HG03432 (cell line): ENCODE results near the gene IFNA10.
"Not testable (repeated sequence)": the region's sequence is repeated elsewhere in the genome, so short reads cannot be mapped to it uniquely, and the experiment has no call there.

Experiments
- ATAC-seq: cut with Tn5 transposase; IDR thresholded peaks from one replicate; pipeline ENCODE4 v1.9.1; 2021; ENCODE audit warnings: mild to moderate bottlenecking, moderate library complexity; ENCODE audit not compliant: unreplicated experiment

Gene IFNA10

DNA sequence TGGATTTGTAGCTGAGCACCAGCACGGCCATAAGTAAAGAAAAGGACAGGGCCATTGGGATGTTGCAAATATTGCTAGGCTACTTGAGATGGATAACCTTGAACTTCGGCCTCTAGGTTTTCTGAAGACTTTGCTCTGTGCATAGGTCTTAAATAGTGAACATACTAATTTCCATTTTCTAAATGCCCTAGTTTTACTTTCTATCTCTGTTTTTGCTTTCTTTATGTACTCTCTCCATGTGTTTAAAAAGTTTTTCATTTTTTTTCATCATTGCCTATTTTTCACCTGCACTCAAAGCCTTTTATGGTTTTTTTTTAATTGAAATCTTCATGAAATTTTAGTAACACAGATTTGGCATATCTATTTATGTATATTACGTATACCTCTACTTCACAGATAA is at the start of gene IFNA10:
TSS of gene IFNA10 (minus strand) at position 101 of the 400 bp plus-strand sequence. CDS start at position 55, 46 bp downstream.
- not testable (repeated sequence) for ATAC-seq

DNA sequence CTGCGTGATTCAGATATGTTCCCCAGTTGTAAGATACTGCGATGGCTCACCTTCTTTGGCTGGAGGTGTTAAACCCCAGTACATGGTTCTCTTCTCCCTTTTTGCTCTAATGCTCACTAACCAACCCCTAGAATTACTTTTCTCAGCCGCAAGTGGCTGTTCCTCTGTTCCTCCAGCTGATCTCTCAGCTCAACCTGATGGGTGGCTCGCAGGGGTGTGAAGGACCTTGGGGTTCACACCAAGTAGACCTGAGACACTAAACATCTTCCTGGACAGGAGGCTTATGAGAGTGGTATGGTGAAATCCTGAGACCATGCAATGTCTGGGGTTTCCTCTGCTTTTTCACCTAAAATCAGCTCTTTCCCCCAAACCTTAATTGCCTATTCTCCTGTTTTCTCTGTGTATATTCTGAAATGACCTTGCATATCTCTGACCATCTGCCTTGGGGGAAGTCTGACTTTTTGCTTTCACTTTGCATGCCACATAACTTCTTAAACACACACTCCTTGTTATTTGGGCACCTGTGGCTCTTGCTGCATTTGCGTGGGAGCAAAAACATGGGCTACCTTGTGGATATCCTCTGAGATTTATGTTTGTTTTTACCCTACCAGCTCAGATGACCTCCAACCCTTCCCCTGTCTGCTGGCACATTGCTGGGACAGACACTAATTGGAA is 48.7 kb upstream of the IFNA10 start:
- ATAC-seq, result peak; percentile 46

DNA sequence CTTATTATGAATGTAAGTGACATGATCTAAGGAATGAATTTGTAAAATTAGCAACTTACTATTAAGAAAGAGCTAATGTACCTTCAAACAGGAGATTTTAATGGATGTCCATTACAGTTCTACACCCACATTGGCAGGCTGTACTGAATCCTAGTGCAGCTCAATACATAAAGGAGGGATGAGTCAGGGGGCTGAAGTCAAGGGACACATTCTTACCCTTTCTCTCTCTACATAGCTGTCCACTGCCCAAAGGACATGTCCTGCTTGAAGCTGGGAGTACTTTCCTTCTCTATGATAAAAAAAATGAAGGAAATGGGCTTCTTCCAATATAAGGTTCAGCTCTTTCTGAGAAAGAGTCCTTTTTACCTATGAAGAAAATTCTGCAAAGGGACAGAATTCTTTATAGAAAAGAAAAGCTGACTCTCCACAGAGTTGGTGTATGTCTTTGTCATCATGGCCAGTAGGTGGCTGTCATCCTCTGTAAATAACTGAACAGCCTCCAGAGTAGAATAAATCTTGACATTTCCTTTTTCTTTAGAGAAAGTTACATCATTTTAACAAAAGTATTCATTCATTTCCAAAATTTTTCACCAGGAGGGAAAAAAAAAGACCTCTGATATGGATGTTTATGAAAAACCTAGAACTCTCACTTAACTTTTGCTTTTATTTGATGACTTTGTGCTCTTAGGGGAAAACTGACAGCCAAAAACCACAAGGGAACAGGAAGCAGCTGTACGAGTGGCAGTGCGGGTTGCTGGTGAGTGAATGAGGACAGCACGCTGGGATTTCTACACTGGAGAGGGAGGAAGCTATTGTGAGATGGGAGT is 46.0 kb upstream of the IFNA10 start:
- peak; percentile 81 for ATAC-seq

DNA sequence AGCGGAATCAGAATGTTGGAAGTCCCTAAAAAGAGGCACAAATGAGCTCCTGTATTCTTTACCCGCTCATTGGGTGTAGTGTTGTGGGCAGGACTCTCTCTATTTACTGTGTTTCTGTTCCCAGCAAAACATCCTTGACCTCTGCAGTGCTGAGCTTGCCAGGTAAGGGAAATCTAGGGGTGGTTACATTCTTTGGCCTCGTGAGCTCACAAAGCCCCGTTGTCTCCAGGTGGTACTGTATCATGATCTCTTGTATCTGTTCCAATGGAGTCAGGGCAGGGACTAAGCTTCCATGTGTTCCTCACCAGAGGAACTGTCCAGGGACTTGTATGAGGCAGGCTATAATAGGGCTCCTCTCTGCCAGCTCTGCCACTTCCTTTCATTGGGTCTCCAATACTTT is 44.7 kb upstream of the IFNA10 start:
- no peak for ATAC-seq

DNA sequence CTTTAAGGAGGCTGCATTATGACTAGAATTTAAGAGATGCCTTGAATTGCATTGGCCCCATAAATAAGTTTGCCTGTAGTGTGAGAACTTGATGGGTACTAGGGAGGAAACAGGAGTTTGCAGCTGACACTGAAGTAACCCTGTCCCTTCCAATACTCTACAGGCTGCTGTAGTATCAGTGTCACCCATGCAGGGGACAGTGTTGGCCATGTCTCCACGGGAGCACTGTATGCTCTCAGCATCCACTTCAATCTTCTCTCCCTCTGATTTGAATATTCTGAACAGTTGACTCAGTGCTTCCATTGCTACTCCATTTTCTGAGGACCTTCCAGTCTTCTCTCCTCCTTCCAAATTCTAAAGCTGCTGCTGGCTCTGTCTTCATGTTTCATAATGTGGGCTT is 44.2 kb upstream of the IFNA10 start:
- ATAC-seq, result no peak

DNA sequence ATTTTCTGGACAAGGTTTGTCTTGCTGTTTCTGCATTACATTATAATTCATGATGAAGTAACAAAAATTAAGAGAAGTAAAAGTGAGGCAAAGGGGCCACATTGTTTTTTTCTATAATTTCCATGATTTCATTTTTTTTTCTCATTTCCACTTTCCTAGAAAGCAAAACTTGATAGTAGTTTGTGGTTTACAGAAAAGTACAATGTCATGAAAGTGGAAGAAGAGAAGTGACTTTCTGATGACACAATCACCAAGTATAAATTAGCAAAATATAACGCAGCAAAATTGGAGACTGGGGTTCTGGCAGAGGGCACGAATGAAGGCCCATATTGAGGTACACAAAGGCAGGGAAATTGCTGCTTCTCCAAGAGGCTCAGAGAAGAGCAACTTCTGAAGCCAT is 37.9 kb upstream of the IFNA10 start:
- peak; percentile 60 for ATAC-seq

DNA sequence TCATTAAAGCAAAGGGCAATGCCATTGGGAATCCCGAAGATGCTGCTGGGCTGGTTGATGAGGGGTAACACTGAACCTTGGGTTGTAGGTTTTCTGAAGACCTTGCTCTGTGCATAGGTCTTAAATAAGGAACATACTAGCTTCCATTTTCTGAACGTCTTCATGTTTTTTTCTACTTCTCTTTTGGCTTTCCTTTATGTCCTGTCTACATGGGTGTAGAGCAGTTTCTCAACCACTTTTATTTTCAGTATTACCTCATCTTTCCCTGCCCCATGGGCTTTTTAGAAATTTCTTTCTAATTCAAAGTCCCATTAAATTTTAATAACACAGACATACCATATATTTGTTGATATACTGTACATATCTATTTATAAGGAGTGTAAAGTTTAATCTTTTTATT is 33.0 kb upstream of the IFNA10 start, which contains the start of gene IFNA14:
TSS of gene IFNA14 (minus strand) at position 95 of the 400 bp plus-strand sequence. CDS start at position 25, 70 bp downstream.
- no peak for ATAC-seq

DNA sequence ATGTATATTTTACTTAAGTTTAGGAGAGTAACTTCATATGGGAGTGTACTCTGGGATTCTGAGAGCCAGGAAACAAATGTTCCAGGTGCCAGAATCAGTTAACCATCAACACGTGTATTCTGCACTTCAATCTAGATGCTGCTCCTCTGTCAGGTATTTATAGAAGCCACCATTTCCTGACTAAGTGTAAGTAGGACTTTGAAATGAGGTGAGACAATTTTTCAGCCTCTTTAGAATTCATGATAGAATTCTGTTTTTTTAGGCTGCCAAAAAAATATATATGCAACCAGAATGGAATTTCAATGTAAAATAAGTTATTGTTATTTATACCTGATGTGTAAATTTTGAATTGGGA is 29.4 kb upstream of the IFNA10 start:
- ATAC-seq, result not testable (repeated sequence)

DNA sequence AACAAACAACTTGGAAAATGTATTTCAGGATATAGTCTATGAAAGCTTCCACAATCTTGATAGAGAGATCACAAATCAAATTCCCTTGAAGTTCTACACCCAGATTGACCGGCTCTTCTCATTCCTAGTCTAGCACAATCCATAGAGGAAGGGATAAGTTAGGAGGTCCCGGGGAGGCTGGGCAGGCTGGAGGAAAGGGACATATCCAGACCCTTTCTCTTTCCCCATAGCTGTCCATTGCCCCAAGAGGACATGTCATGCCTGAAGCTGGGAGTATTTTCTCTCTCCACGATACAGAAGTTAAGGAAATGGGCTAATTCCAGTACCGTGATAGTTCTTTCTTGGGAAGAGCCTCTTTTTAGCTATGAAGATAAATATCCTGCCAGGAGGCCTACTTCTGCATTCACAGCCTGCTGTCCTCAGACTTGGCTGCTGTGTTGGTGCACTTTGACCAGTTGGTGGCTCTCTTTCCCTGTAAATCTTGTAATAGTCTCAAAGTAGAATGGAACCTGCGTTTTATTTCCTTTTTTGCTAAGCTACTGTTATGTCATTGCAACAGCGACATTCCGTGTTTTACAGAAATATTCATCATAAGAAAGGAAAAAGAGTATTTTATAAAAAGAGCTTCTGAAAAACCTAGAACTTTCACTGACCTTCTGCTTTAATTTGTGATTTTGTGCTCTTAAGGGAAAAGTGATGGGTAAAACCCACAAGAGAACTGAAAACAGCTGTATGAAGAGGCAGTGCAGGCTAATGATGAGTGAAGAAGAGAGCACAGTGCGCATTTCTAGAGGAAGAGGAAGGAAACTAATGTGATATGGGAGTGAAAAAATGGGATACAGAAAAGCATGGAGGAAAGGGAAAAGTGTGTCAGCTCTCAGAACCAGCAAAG is 28.8 kb upstream of the IFNA10 start:
- peak; percentile 90 for ATAC-seq

DNA sequence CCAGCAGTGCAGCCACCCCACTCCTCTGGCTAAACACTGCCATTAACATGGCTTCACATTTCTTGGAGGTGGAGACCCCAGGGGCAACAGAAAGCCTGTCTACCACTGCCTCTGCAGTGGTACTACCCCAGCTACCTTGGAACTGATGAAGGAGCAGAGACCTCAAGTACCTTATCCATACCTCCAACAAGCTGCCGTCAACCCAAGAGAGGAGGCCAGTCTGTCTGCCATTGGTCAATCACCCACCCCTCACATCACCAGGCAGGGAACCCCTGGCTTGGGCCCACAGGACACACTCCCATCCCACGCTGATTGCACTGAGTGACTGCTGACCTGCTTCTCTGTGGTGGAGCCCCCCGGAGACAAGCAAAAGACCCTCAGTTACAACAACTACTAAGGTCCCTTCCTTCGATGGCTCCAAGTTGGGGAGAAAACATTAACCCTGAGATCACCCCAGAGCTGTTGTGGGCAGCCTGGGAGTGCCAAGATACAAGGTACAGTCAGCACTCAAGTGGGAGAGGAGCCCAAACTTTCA is 27.3 kb upstream of the IFNA10 start:
- ATAC-seq, result no peak

DNA sequence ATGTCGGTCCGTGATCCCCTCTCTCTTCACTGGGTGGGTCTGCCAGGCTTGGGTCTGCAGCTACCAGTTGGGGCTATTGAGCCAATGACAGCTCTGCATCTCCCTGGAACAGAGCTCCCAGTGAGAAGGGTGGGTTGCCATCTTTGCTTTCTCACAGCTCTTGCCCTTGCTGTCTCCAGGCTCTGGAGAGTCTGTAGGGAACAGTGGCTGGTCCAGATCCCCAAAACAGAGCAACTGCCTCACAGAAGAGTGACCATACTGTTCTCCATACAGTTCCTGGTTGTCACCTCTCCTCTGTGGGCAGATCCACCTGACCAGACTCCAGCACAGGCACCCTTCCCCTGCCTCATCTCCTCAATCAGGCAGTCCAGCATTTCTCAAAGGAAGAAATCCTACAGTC is 26.3 kb upstream of the IFNA10 start:
- no peak for ATAC-seq

DNA sequence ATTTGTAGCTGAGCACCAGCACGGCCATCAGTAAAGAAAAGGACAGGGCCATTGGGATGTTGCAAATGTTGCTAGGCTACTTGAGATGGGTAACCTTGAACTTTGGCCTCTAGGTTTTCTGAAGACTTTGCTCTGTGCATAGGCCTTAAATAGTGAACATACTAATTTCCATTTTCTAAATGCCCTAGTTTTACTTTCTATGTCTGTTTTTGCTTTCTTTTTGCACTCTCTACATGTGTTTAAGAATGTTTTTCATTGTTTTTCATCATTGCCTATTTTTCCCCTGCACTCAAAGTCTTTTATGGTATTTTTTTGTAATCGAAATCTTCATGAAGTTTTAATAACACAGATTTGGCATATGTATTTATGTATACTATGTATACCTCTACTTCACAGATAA is 21.2 kb upstream of the IFNA10 start, which contains the start of gene IFNA17:
TSS of gene IFNA17 (minus strand) at position 101 of the 400 bp plus-strand sequence. CDS start at position 52, 49 bp downstream.
- no peak for ATAC-seq

DNA sequence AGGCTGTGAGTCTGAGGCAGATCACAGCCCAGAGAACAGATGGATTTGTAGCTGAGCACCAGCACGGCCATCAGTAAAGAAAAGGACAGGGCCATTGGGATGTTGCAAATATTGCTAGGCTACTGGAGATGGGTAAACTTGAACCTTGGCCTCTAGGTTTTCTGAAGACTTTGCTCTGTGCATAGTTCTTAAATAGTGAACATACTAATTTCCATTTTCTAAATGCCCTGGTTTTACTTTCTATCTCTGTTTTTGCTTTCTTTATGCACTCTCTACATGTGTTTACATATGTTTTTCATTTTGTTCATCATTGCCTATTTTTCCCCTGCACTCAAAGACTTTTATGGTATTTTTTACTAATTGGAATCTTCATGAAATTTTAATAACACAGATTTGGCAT is 10.3 kb upstream of the IFNA10 start, which contains the start of gene IFNA16:
TSS of gene IFNA16 (minus strand) at position 101 of the 400 bp plus-strand sequence. CDS start at position 95, 6 bp downstream.
- not testable (repeated sequence) for ATAC-seq

DNA sequence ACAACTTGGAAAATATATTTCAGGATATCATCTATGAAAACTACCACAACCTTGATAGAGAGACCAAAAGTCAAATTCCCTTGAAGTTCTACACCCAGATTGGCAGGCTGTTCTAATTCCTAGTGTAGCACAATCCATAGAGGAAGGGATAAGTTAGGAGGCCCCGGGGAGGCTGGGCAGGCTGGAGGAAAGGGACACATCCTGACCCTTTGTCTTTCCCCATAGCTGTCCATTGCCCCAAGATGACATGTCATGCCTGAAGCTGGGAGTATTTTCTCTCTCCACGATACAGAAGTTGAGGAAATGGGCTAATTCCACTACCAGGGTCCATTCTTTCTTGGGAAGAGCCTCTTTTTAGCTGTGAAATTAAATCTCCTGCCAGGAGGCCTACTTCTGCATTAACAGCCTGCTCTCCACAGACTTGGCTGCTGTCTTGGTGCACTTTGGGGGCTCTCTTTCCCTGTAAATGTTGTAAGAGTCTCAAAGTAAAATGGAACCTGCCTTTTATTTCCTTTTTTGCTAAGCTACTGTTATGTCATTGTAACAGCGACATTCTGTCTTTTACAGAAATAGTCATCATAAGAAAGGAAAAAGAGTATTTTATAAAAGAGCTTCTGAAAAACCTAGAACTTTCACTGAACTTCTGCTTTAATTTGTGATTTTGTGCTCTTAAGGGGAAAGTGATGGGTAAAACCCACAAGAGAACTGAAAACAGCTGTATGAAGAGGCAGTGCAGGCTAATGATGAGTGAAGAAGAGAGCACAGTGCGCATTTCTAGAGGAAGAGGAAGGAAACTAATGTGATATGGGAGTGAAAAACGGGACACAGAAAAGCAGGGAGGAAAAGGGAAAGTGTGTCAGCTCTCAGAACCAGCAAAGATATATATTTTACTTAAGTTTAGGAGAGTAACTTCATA is 6.7 kb upstream of the IFNA10 start:
- peak; percentile 79 for ATAC-seq

DNA sequence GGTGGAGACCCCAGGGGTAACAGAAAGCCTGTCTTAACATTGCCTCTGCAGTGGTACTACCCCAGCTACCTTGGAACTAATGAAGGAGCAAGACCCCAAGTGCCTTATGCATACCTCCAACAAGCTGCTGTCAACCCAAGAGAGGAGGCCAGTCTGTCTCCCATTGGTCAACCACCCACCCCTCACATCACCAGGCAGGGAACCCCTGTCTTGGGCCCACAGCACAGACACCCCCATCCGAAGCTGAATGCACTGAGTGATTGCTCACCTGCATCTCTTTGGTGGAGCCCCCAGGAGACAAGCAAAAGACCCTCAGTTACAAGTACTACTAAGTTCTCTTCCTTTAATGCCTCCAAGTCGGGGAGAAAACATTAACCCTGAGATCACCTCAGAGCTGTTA is 5.2 kb upstream of the IFNA10 start:
- ATAC-seq, result not testable (repeated sequence)

DNA sequence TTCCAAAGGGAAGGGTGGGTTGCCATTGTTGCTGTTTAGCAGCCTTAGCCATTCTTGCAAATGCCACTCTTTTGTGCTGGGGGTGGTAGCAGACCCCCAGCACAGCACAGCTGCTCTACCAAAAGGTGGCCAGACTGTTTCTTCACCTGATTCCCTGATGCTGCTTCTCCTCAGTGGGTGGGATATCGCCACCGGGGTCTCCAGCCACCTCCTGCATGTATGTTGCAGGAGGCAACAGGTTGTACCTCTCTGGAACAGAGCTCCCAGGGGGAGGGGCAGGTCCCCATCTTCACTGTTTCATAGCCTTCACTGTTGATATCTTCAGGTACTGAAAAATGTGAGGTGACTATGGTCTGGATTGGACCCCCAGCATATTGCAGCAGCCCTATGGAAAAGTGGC is 3.8 kb upstream of the IFNA10 start:
- ATAC-seq, result not testable (repeated sequence)

DNA sequence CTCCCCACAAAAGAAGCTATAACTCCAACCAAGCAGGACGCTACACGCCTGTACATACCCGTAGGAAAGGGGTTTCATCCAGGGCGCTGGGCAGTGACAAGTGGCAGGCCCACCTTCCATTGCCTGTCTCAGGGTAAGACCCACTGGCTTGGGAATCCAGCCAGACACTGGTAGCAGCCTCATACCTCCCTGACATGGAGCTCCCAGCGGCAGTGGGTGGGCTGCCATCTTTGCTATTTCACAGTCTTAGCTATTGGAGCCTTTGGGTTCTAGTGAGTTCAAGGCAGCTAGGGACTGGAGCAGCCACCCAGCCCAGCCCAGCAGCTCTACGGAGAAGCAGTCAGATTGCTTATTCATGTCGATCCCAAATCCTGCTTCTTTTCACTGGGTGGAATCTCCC is 3.4 kb upstream of the IFNA10 start:
- no peak for ATAC-seq

DNA sequence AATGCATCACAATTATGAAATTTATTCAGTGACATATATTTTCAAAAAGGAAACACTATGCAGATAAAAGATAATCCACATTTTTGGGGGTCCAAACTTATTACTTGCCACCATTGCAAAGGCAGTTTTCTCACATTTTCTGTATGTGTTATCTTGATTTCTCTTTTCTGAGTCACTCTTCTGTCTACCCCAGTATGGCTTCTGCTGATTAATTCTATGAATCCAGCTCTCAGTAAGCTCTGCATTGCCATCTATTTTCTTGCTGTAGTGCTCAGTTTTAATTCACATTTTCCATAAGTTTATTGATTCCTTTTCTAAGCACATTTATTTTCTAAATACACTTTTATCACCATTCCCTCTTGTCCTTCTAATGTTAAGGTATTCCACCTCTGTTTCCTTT is 1.7 kb downstream of the IFNA10 start:
- ATAC-seq, result no peak

DNA sequence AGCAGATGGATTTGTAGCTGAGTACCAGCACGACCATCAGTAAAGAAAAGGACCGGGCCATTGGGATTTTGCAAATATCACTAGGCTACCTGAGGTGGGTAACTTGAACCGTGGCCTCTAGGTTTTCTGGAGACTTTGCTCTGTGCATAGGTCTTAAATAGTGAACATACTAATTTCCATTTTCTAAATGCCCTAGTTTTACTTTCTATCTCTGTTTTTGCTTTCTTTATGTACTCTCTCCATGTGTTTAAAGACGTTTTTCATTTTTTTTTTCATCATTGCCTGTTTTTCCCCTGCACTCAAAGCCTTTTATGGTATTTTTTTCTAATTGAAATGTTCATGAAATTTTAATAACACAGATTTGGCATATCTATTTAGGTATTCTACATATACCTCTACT is 4.8 kb downstream of the IFNA10 start, which contains the start of gene IFNA7:
TSS of gene IFNA7 (minus strand) at position 101 of the 400 bp plus-strand sequence. CDS start at position 61, 40 bp downstream.
- ATAC-seq, result not testable (repeated sequence)
